ENCODE data around the gene YRDC.

- TF ChIP-seq ZNF451 (CRISPR knock-in tag; IDR thresholded peaks at IDR 0.05), result no peak
- TF ChIP-seq ETS1 (CRISPR knock-in tag; IDR thresholded peaks at IDR 0.05), result no peak
- no peak for TF ChIP-seq MBD4 (IDR thresholded peaks at IDR 0.05; ENCODE audit: borderline replicate concordance, low read length)
- no peak for TF ChIP-seq EP300 (IDR thresholded peaks at IDR 0.05; ENCODE audit: low read depth in 2 of 2, low read length in 2 of 2)
- no peak for TF ChIP-seq EP300 (CRISPR knock-in tag; IDR thresholded peaks at IDR 0.05; ENCODE audit: borderline replicate concordance)
- TF ChIP-seq POLR2AphosphoS5 (IDR thresholded peaks at IDR 0.05; ENCODE audit: low read depth, low read length), result no peak
- no peak for TF ChIP-seq ARID3A (IDR thresholded peaks at IDR 0.05; ENCODE audit: low read depth, low read length)
Observed at GRCh38 chr1:37776946-37777516, 31.0 kb downstream of the YRDC start.

Measured in HepG2 (cell line).